ENCODE measurements around the gene COPZ1.

Gene COPZ1

GRCh38 chr12:54359762-54360351 is 34.9 kb downstream of the COPZ1 start:
- DNase-seq = no peak

GRCh38 chr12:54360717-54361456 is 36.0 kb downstream of the COPZ1 start:
- DNase-seq = peak; percentile 71

- DNase-seq = no peak
Observed at GRCh38 chr12:54363047-54363446, 38.1 kb downstream of the COPZ1 start.

- DNase-seq = no peak
Observed at GRCh38 chr12:54363618-54364017, 38.7 kb downstream of the COPZ1 start.

- no peak for DNase-seq
Observed at GRCh38 chr12:54364413-54364812, 39.5 kb downstream of the COPZ1 start, which contains the start of gene GPR84. Gene GPR84, minus strand, starts transcription at chr12:54364486. Its CDS starts 635 bp downstream, at chr12:54363851.

GRCh38 chr12:54368025-54368708 is 43.2 kb downstream of the COPZ1 start:
- DNase-seq = no peak

GRCh38 chr12:54368709-54369596 is 44.0 kb downstream of the COPZ1 start:
- peak; percentile 91 for DNase-seq

GRCh38 chr12:54369597-54370131 is 44.7 kb downstream of the COPZ1 start:
- DNase-seq = no peak

GRCh38 chr12:54370171-54370730 is 45.3 kb downstream of the COPZ1 start:
- no peak for DNase-seq

GRCh38 chr12:54371328-54372112 is 46.6 kb downstream of the COPZ1 start:
- DNase-seq = no peak

GRCh38 chr12:54372113-54372806 is 47.3 kb downstream of the COPZ1 start:
- DNase-seq = no peak

- no peak for DNase-seq
Observed at GRCh38 chr12:54373649-54374561, 49.0 kb downstream of the COPZ1 start.

GRCh38 chr12:54374562-54375258 is 49.8 kb downstream of the COPZ1 start:
- DNase-seq = no peak

GRCh38 chr12:54375259-54375579 is 50.3 kb downstream of the COPZ1 start:
- DNase-seq = no peak

- DNase-seq = no peak
Observed at GRCh38 chr12:54376596-54376995, 51.7 kb downstream of the COPZ1 start.

GRCh38 chr12:54377007-54377406 is 52.1 kb downstream of the COPZ1 start:
- DNase-seq = no peak

- no peak for DNase-seq
Observed at GRCh38 chr12:54377797-54378515, 53.0 kb downstream of the COPZ1 start.

GRCh38 chr12:54378796-54379397 is 54.0 kb downstream of the COPZ1 start:
- DNase-seq = no peak
